Lower leg skin (tissue), 3 donors: ENCODE data around the gene LCN15.

ENCODE experiments used
- POLR2A ChIP-seq, 2 donors: fragments of 450-650 bp; IDR thresholded peaks; one replicate each; pipeline ENCODE4 v1.6.1; 2016 to 2017; ENCODE audit warnings: antibody characterized with exemption in 2 of 2, mild to moderate bottlenecking in 1 of 2, moderate library complexity in 1 of 2
- TF ChIP-seq, protein P1 (sequence below), 3 donors: fragments of 450-650 bp; IDR thresholded peaks; one replicate each; pipeline ENCODE4 v1.5.1; 2016; ENCODE audit warnings: antibody characterized with exemption in 3 of 3, mild to moderate bottlenecking in 3 of 3, moderate library complexity in 2 of 3

DNA sequence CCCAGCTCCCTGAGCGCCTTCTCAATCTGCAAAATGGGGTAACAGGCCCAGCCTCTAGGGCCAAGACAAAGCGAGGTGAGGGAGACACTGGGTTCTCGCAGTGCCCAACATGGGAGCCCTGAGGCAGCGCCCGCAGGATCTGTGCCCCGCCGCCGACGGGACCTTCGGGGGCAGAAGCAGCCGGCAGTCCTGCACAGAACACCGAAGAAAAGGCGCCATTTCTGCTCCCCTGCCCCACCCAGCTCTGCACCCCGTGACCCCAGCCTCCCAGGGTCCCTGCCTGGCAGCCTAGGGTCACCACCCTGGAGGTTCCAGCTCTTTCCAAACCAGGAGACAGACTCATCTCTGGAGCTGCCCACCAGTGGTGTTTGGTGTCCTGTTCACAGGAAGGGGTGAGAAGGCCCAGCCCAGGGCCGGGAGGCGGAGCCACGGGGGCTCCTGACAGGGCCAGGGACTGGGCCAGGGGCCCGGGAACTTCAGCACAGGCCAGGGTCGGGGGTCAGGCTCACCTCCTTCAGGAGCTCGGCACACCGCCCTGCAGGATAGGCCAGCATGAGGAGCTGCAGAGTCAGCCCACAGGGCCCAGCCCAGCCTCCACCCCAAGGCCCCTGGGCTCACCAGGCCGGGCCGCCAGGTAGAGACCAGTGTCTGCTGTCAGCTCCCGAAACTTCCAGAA, 9.6 kb downstream of the LCN15 start:
- no peak for TF ChIP-seq POLR2A (IDR thresholded peaks at IDR 0.05)
- TF ChIP-seq, protein P1, sequence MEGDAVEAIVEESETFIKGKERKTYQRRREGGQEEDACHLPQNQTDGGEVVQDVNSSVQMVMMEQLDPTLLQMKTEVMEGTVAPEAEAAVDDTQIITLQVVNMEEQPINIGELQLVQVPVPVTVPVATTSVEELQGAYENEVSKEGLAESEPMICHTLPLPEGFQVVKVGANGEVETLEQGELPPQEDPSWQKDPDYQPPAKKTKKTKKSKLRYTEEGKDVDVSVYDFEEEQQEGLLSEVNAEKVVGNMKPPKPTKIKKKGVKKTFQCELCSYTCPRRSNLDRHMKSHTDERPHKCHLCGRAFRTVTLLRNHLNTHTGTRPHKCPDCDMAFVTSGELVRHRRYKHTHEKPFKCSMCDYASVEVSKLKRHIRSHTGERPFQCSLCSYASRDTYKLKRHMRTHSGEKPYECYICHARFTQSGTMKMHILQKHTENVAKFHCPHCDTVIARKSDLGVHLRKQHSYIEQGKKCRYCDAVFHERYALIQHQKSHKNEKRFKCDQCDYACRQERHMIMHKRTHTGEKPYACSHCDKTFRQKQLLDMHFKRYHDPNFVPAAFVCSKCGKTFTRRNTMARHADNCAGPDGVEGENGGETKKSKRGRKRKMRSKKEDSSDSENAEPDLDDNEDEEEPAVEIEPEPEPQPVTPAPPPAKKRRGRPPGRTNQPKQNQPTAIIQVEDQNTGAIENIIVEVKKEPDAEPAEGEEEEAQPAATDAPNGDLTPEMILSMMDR (IDR thresholded peaks at IDR 0.05): no peak
